ENCODE data around the gene CIPC. TPM values are rescaled to one million over a fixed set of nuclear protein-coding genes. Genes with fewer than 3 reads are reported as not detected.
A peak's percentile ranks its signal among the peaks of the same experiment; 100 is the strongest.

The CIPC gene
- total and polyA plus RNA-seq, 2 donors (not counting 1 experiment from before 2014, with no cell fraction given) = 13.3 to 47.0 TPM

DNA sequence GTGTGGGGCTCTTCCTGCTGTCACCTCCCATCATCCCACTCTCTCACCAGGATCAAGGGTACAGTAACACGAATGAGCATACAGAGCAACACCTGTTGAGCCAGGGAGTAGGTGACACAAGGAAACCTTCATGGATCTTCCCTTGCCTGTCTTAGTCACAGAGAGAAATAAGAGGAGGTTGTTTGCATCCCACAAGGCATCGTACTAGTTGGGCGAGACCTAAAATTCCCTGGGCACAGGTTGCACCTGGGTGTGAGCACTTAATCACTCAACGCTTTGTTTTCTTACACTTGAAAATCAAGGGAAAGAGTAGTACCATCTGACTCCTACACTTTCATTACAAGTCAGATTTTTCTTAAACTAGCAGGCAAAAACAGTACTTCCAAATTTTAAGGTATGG lies 16.6 kb downstream of the CIPC start:
- H4K20me1 ChIP-seq (ENCODE audit: control insufficient read depth, insufficient read depth, low read length, poor library complexity, severe bottlenecking) = no peaks in the 10 kb centered on the region
- DNase-seq (no peak), ATAC-seq (ENCODE audit: low read depth) (no peak)
- no peak overlapping the region for H3K4me3 ChIP-seq (ENCODE audit: control extremely low read depth in 1 of 5, extremely low read depth in 1 of 5, insufficient read depth in 1 of 5, low read depth in 2 of 5, low read length in 4 of 5)
- H3K9me3 ChIP-seq (ENCODE audit: control extremely low read depth in 1 of 3, control insufficient read depth in 2 of 3, insufficient read depth in 1 of 3, low read length in 2 of 3) = no peaks in the 10 kb centered on the region
- no peak overlapping the region for H3K27ac ChIP-seq (ENCODE audit: low read length in 2 of 2)
- ChIA-PET POLR2A (interaction anchor here (2.3 kb wide), 1 partner anchor 8 kb away, joined by 9 read pairs; no protein-coding TSS in a partner anchor), CTCF (interaction anchor here (0.7 to 30.2 kb wide), 4 partner anchors 11 to 184 kb away, joined by 4 to 757 read pairs (median 386); partner anchors contain the start of gene CIPC)
- Mint-ChIP-seq H3K9me3 (ENCODE audit: insufficient read depth) (no peaks in the 10 kb centered on the region), H3K4me3 (no peak overlapping the region), H3K27ac (peak overlapping the region; percentile 61), H3K27me3 (no peaks in the 10 kb centered on the region), H3K4me1 (peaks cover 44% of the 10 kb centered on the region)
- no peak overlapping the region for H2AFZ ChIP-seq (ENCODE audit: insufficient read depth, low read depth, low read length, poor library complexity, severe bottlenecking)
- H3K27me3 ChIP-seq (replicated peaks in 1 of 4; ENCODE audit: control extremely low read depth in 1 of 4, control insufficient read depth in 3 of 4, insufficient read depth in 4 of 4, low read length in 3 of 4) = no peaks in the 10 kb centered on the region
- peaks cover 12 to 56% of the 10 kb centered on the region in 2 experiments for H3K36me3 ChIP-seq (replicated peaks in 1 of 2; ENCODE audit: control extremely low read depth in 1 of 2, control insufficient read depth in 1 of 2, extremely low read depth in 1 of 2, insufficient read depth in 2 of 2, low read length in 1 of 2)
- H3K79me2 ChIP-seq (ENCODE audit: control insufficient read depth, insufficient read depth, low read length) = peaks cover 69% of the 10 kb centered on the region
- no peak overlapping the region for H3K9ac ChIP-seq (ENCODE audit: low read length)
- H3K4me1 ChIP-seq (ENCODE audit: control insufficient read depth in 2 of 2, insufficient read depth in 2 of 2, low read length in 2 of 2) = peaks cover 28 to 33% of the 10 kb centered on the region in 2 donors
- no peak overlapping the region for H3K4me2 ChIP-seq (replicated peaks; ENCODE audit: low read depth, low read length, poor library complexity, severe bottlenecking)
- intact Hi-C loops (cut with micrococcal nuclease) = no loop called here
- TF ChIP-seq, protein P1, sequence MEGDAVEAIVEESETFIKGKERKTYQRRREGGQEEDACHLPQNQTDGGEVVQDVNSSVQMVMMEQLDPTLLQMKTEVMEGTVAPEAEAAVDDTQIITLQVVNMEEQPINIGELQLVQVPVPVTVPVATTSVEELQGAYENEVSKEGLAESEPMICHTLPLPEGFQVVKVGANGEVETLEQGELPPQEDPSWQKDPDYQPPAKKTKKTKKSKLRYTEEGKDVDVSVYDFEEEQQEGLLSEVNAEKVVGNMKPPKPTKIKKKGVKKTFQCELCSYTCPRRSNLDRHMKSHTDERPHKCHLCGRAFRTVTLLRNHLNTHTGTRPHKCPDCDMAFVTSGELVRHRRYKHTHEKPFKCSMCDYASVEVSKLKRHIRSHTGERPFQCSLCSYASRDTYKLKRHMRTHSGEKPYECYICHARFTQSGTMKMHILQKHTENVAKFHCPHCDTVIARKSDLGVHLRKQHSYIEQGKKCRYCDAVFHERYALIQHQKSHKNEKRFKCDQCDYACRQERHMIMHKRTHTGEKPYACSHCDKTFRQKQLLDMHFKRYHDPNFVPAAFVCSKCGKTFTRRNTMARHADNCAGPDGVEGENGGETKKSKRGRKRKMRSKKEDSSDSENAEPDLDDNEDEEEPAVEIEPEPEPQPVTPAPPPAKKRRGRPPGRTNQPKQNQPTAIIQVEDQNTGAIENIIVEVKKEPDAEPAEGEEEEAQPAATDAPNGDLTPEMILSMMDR (IDR thresholded peaks at IDR 0.05) = no peak
- TF ChIP-seq EZH2 (IDR thresholded peaks at IDR 0.05; ENCODE audit: borderline replicate concordance, insufficient read depth, low read depth, low read length, poor library complexity, severe bottlenecking) = no peak
- 100% methylated on average over 2 of the region's 4 CpGs for WGBS (ENCODE audit: insufficient coverage)

DNA sequence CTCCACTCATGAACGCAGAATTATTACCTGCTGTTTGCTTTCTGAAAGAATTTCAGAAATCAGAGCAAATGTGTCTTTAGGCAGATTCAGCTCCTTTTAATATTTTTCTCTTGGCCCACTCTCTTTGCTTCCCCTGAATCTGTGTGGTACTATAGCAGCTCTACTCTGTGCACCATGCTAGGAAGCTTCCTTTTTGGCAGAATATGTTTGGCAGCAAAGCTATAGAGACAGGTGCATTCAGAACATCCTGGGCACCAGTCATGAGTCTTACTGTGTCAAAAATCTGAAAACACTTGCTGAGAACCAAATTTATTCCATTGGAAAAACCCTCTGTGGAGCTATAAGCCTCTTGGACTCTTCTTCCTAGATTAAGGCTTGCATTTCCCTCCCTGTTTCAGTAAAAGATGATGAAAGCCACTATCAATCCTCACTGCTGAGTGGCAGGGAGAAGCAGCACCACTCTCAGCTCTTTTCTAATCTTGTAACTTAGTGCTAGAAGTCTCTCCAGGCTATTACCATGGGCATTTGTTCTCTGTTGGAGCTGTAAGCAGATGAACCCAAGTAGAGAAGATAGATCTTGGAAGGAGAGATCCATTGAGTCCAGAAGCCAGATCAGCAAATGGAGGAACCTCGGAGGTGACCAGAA lies 18.2 kb downstream of the CIPC start:
- TF ChIP-seq EZH2 (IDR thresholded peaks at IDR 0.05; ENCODE audit: borderline replicate concordance, insufficient read depth, low read depth, low read length, poor library complexity, severe bottlenecking) = no peak
- TF ChIP-seq, protein P1 (IDR thresholded peaks at IDR 0.05) = no peak
- no peak overlapping the region for H3K4me3 ChIP-seq (ENCODE audit: control extremely low read depth in 1 of 5, extremely low read depth in 1 of 5, insufficient read depth in 1 of 5, low read depth in 2 of 5, low read length in 4 of 5)
- no peak for DNase-seq
- peak overlapping the region in 1 of 2 donors; percentile 93 for H3K27ac ChIP-seq (ENCODE audit: low read length in 2 of 2)
- H3K9me3 ChIP-seq (ENCODE audit: control extremely low read depth in 1 of 3, control insufficient read depth in 2 of 3, insufficient read depth in 1 of 3, low read length in 2 of 3) = no peaks in the 10 kb centered on the region
- H2AFZ ChIP-seq (ENCODE audit: insufficient read depth, low read depth, low read length, poor library complexity, severe bottlenecking) = no peak overlapping the region
- 92% methylated on average over 1 of the region's 2 CpGs for WGBS (ENCODE audit: insufficient coverage)
- no peak for ATAC-seq (ENCODE audit: low read depth)
- H3K36me3 ChIP-seq (replicated peaks in 1 of 2; ENCODE audit: control extremely low read depth in 1 of 2, control insufficient read depth in 1 of 2, extremely low read depth in 1 of 2, insufficient read depth in 2 of 2, low read length in 1 of 2) = peaks cover 12 to 45% of the 10 kb centered on the region in 2 experiments
- no peaks in the 10 kb centered on the region for H4K20me1 ChIP-seq (ENCODE audit: control insufficient read depth, insufficient read depth, low read length, poor library complexity, severe bottlenecking)
- H3K79me2 ChIP-seq (ENCODE audit: control insufficient read depth, insufficient read depth, low read length) = peaks cover 64% of the 10 kb centered on the region
- H3K4me1 ChIP-seq (ENCODE audit: control insufficient read depth in 2 of 2, insufficient read depth in 2 of 2, low read length in 2 of 2) = peaks cover 45 to 49% of the 10 kb centered on the region in 2 donors
- no peaks in the 10 kb centered on the region for H3K27me3 ChIP-seq (replicated peaks in 1 of 4; ENCODE audit: control extremely low read depth in 1 of 4, control insufficient read depth in 3 of 4, insufficient read depth in 4 of 4, low read length in 3 of 4)
- Mint-ChIP-seq H3K4me3 (no peak overlapping the region), H3K27ac (peak overlapping the region; percentile 76), H3K27me3 (no peaks in the 10 kb centered on the region), H3K4me1 (peaks cover 55% of the 10 kb centered on the region), H3K9me3 (ENCODE audit: insufficient read depth) (no peaks in the 10 kb centered on the region)
- no peak overlapping the region for H3K9ac ChIP-seq (ENCODE audit: low read length)
- POLR2A ChIA-PET = interaction anchor here (0.6 to 0.7 kb wide), 2 partner anchors 16 to 17 kb away, joined by 3 read pairs; no protein-coding TSS in a partner anchor
- H3K4me2 ChIP-seq (replicated peaks; ENCODE audit: low read depth, low read length, poor library complexity, severe bottlenecking) = no peak overlapping the region
- intact Hi-C loops (cut with micrococcal nuclease) = no loop called here
- CTCF ChIA-PET = interaction anchor here (0.5 to 30.2 kb wide), 7 partner anchors 9 to 244 kb away, joined by 3 to 757 read pairs (median 5); partner anchors contain the start of gene CIPC

All from B cell (primary cell).